Measurements from ENCODE around the gene CCR2. TPM values are rescaled to one million over a fixed set of nuclear protein-coding genes. Genes with fewer than 3 reads are reported as not detected.

CCR2 gene
- total RNA-seq, 2 experiments from 2014 or later: not detected

DNA sequence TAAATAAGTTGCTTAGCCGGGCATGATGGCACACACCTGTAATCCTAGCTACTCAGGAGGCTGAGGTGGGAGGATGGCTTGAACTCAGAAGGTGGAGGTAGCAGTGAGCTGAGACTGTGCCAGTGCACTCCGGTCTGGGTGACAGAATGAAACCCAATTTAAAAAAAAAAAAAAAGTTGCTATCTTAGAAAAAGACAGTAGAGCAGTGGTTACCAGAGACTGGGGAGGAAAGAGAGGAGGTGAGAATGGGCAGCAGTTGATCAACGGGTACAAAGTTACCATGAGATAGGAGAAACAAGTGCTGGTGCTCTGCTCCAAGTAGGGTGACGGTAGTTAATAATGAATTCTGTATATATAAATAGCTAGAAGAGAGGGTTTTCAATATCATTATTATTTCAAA, 821 bp upstream of the CCR2 start:
- Histone ChIP-seq H3K36me3 (ENCODE audit: insufficient read depth, low read length) (no peaks in the 10 kb centered on the region), H2AFZ (ENCODE audit: low read length) (no peak overlapping the region), H3K79me2 (ENCODE audit: insufficient read depth, low read depth, low read length) (no peaks in the 10 kb centered on the region), H3K9me2 (ENCODE audit: insufficient read depth, low read length) (no peaks in the 10 kb centered on the region), H3K27ac (ENCODE audit: low read depth, low read length, poor library complexity, severe bottlenecking) (no peak overlapping the region), H3K4me2 (ENCODE audit: low read length) (no peak overlapping the region), H3K4me1 (ENCODE audit: insufficient read depth, low read length, poor library complexity, severe bottlenecking) (peaks cover 9% of the 10 kb centered on the region), H4K20me1 (ENCODE audit: insufficient read depth, low read length) (no peaks in the 10 kb centered on the region), H3K4me3 (ENCODE audit: low read depth, low read length, poor library complexity, severe bottlenecking) (no peak overlapping the region), H3K9me3 (ENCODE audit: low read length) (no peaks in the 10 kb centered on the region)
- BruUV-seq (replicated peaks): no TSS peak
- CTCF ChIA-PET (ENCODE audit: unreplicated experiment): no interaction called here
- no peak for DNase-seq (ENCODE audit: low spot score)
- intact Hi-C loops (cut with micrococcal nuclease; ENCODE audit: unreplicated experiment): no loop called here
- POLR2A ChIA-PET: interaction anchor here (0.7 kb wide), 1 partner anchor 58 kb away, joined by 5 read pairs; no protein-coding TSS in a partner anchor
- TF ChIP-seq, protein P1, sequence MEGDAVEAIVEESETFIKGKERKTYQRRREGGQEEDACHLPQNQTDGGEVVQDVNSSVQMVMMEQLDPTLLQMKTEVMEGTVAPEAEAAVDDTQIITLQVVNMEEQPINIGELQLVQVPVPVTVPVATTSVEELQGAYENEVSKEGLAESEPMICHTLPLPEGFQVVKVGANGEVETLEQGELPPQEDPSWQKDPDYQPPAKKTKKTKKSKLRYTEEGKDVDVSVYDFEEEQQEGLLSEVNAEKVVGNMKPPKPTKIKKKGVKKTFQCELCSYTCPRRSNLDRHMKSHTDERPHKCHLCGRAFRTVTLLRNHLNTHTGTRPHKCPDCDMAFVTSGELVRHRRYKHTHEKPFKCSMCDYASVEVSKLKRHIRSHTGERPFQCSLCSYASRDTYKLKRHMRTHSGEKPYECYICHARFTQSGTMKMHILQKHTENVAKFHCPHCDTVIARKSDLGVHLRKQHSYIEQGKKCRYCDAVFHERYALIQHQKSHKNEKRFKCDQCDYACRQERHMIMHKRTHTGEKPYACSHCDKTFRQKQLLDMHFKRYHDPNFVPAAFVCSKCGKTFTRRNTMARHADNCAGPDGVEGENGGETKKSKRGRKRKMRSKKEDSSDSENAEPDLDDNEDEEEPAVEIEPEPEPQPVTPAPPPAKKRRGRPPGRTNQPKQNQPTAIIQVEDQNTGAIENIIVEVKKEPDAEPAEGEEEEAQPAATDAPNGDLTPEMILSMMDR (conservative IDR thresholded peaks at IDR 0.05; ENCODE audit: low read length): no peak
- TF ChIP-seq EZH2phosphoT487 (IDR thresholded peaks at IDR 0.05; ENCODE audit: borderline replicate concordance, low read depth, low read length): no peak

DNA sequence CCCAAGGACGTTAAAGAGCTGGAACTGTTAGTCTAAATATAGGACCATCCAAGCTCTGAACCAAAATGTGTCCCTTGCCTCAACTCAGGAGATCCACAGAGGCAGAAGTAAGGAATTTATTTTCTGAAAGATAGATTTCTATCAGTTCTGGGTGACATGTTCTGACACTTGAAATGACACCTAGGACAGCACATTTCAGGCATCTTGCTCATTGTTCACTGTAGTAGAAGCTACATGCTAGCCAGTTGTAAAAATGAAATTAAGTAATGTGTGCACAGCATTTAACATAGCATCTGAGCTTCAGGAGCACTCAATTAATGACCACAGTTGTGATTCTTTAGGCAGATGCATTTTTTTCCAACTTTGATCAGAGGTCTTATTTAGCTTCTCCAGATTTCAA, 567 bp downstream of the CCR2 start:
- POLR2A ChIA-PET: interaction anchor here (0.7 kb wide), 1 partner anchor 242 kb away, joined by 3 read pairs; no protein-coding TSS in a partner anchor
- Histone ChIP-seq H3K4me1 (ENCODE audit: insufficient read depth, low read length, poor library complexity, severe bottlenecking) (peaks cover 9% of the 10 kb centered on the region), H3K4me3 (ENCODE audit: low read depth, low read length, poor library complexity, severe bottlenecking) (no peak overlapping the region), H3K4me2 (ENCODE audit: low read length) (no peak overlapping the region), H3K79me2 (ENCODE audit: insufficient read depth, low read depth, low read length) (no peaks in the 10 kb centered on the region), H4K20me1 (ENCODE audit: insufficient read depth, low read length) (no peaks in the 10 kb centered on the region), H3K9me2 (ENCODE audit: insufficient read depth, low read length) (no peaks in the 10 kb centered on the region), H3K36me3 (ENCODE audit: insufficient read depth, low read length) (no peaks in the 10 kb centered on the region), H3K9me3 (ENCODE audit: low read length) (no peaks in the 10 kb centered on the region), H3K27ac (ENCODE audit: low read depth, low read length, poor library complexity, severe bottlenecking) (no peak overlapping the region), H2AFZ (ENCODE audit: low read length) (no peak overlapping the region)
- CTCF ChIA-PET (ENCODE audit: unreplicated experiment): no interaction called here
- DNase-seq (ENCODE audit: low spot score): no peak
- no TSS peak for BruUV-seq (replicated peaks)
- TF ChIP-seq EZH2phosphoT487 (IDR thresholded peaks at IDR 0.05; ENCODE audit: borderline replicate concordance, low read depth, low read length): no peak
- TF ChIP-seq, protein P1 (conservative IDR thresholded peaks at IDR 0.05; ENCODE audit: low read length): no peak
- intact Hi-C loops (cut with micrococcal nuclease; ENCODE audit: unreplicated experiment): no loop called here

DNA sequence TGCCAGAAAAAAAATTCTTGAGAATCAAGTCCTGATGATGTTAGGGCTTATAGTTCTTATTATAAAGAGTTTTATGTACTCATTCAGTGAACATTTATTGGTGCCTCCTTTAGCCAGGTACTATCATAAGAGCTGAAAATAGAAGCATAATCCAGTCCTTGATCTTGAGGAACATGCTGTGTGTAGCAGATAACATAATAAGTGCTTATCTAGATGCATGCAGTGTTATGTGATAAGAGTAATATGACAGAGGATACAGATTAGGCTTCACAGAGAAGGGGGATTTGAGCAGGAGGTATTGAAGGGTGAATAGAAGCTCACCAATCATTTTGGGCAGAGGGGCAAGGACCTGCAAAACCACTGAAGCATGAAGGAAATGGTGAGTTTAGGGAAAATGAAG, 1.1 kb downstream of the CCR2 start:
- Histone ChIP-seq H3K4me2 (ENCODE audit: low read length) (no peak overlapping the region), H3K9me2 (ENCODE audit: insufficient read depth, low read length) (no peaks in the 10 kb centered on the region), H3K9me3 (ENCODE audit: low read length) (no peaks in the 10 kb centered on the region), H3K4me3 (ENCODE audit: low read depth, low read length, poor library complexity, severe bottlenecking) (no peak overlapping the region), H3K79me2 (ENCODE audit: insufficient read depth, low read depth, low read length) (no peaks in the 10 kb centered on the region), H3K27ac (ENCODE audit: low read depth, low read length, poor library complexity, severe bottlenecking) (no peak overlapping the region), H4K20me1 (ENCODE audit: insufficient read depth, low read length) (no peaks in the 10 kb centered on the region), H3K4me1 (ENCODE audit: insufficient read depth, low read length, poor library complexity, severe bottlenecking) (peaks cover 4% of the 10 kb centered on the region), H2AFZ (ENCODE audit: low read length) (no peak overlapping the region), H3K36me3 (ENCODE audit: insufficient read depth, low read length) (no peaks in the 10 kb centered on the region)
- no peak for DNase-seq (ENCODE audit: low spot score)
- ChIA-PET CTCF (ENCODE audit: unreplicated experiment) (no interaction called here), POLR2A (no interaction called here)
- intact Hi-C loops (cut with micrococcal nuclease; ENCODE audit: unreplicated experiment): no loop called here
- no peak for TF ChIP-seq EZH2phosphoT487 (IDR thresholded peaks at IDR 0.05; ENCODE audit: borderline replicate concordance, low read depth, low read length)
- TF ChIP-seq, protein P1 (conservative IDR thresholded peaks at IDR 0.05; ENCODE audit: low read length): no peak
- BruUV-seq (replicated peaks): no TSS peak
